Cardiac muscle cell (in vitro differentiated cells and primary cell): ENCODE measurements around the gene DCUN1D2. TPM values are rescaled to one million over a fixed set of nuclear protein-coding genes. Genes with fewer than 3 reads are reported as not detected.
A peak's percentile ranks its signal among the peaks of the same experiment; 100 is the strongest.

Experiments
- DNase-seq, 2 donors: peaks; one replicate each; pipeline versions ENCODE4 v3.0.0 to v3.0.0-alpha.2; 2010 to 2017; ENCODE audit warnings: low read depth in 1 of 2, low spot score in 1 of 2
- H3K27ac ChIP-seq: fragments of 200-600 bp; sonication (generic); 2 replicates; pipeline ENCODE4 v1.5.1; 2016
- H3K27me3 ChIP-seq: fragments of 200-600 bp; sonication (generic); 2 replicates; pipeline ENCODE4 v1.6.0; 2016; ENCODE audit warnings: control low read depth
- H3K36me3 ChIP-seq: fragments of 200-600 bp; sonication (generic); 2 replicates; pipeline ENCODE4 v1.5.1; 2016; ENCODE audit warnings: control low read depth
- H3K4me1 ChIP-seq: fragments of 200-600 bp; sonication (generic); 2 replicates; pipeline ENCODE4 v1.8.1; 2017; ENCODE audit warnings: low read depth, mild to moderate bottlenecking, mixed run types
- H3K4me3 ChIP-seq: fragments of 200-600 bp; sonication (generic); 2 replicates; pipeline ENCODE4 v1.5.1; 2016; ENCODE audit warnings: mild to moderate bottlenecking
- H3K9me3 ChIP-seq: fragments of 200-600 bp; sonication (generic); 2 replicates; pipeline ENCODE4 v1.5.1; 2017; ENCODE audit warnings: low read depth, mild to moderate bottlenecking, control low read depth
- polyA plus RNA-seq: library from polyadenylated mRNA; unstranded; fragments of >200 nt; fragmentation: Nextera tagmentation; extraction: Ambion mirVana; gene quantifications from 2 replicates; pipeline ENCODE4 v1.2.1, GENCODE V29; 2016
- total RNA-seq: library from RNA; depleted of rRNA; stranded (reverse); fragments of >200 nt; gene quantifications from 2 replicates; pipeline ENCODE4 v1.2.3, GENCODE V29; 2016
- TF ChIP-seq, protein P1 (sequence below): IDR thresholded peaks from 2 replicates; pipeline ENCODE4 v1.5.1; 2012; ENCODE audit warnings: low read depth, mild to moderate bottlenecking, low read length

The DCUN1D2 gene
- total and polyA plus RNA-seq, 2 experiments from 2014 or later: 23.7 to 32.4 TPM

DNA sequence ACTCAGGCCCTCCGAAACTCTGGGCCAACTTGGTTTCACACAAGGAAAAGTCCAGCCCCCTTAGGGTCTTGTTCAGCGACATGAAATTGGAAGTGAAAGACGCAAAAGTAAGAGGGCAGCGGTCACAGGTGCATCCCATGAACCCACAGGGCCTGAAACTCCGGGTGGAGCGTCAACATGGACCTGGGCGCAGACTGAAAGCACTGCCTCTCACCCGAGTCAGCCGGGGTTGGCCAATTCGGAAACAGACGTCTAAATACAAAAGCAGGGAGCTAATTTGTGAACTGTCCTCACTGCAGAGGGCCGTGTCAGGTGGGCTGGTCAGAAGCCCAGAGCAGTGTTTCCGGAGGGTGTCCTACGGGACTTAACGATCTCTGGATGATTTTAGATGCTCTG lies 63.9 kb downstream of the DCUN1D2 start:
- TF ChIP-seq, protein P1, sequence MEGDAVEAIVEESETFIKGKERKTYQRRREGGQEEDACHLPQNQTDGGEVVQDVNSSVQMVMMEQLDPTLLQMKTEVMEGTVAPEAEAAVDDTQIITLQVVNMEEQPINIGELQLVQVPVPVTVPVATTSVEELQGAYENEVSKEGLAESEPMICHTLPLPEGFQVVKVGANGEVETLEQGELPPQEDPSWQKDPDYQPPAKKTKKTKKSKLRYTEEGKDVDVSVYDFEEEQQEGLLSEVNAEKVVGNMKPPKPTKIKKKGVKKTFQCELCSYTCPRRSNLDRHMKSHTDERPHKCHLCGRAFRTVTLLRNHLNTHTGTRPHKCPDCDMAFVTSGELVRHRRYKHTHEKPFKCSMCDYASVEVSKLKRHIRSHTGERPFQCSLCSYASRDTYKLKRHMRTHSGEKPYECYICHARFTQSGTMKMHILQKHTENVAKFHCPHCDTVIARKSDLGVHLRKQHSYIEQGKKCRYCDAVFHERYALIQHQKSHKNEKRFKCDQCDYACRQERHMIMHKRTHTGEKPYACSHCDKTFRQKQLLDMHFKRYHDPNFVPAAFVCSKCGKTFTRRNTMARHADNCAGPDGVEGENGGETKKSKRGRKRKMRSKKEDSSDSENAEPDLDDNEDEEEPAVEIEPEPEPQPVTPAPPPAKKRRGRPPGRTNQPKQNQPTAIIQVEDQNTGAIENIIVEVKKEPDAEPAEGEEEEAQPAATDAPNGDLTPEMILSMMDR: no peak
- H3K36me3 ChIP-seq: no peaks in the 10 kb centered on the region

GRCh38 chr13:113425941-113426590 lies 64.4 kb downstream of the DCUN1D2 start:
- Histone ChIP-seq H3K4me1 (no peaks in the 10 kb centered on the region), H3K36me3 (no peaks in the 10 kb centered on the region), H3K27me3 (no peaks in the 10 kb centered on the region), H3K9me3 (no peaks in the 10 kb centered on the region), H3K4me3 (no peak overlapping the region), H3K27ac (no peak overlapping the region)
- TF ChIP-seq, protein P1: no peak
- no peak for DNase-seq

More for the DNA sequence above, 63.9 kb downstream of the DCUN1D2 start:
- Histone ChIP-seq H3K27ac (no peak overlapping the region), H3K4me3 (no peak overlapping the region), H3K9me3 (no peaks in the 10 kb centered on the region), H3K27me3 (no peaks in the 10 kb centered on the region), H3K4me1 (no peaks in the 10 kb centered on the region)
- DNase-seq: no peak

GRCh38 chr13:113423520-113424163 lies 66.9 kb downstream of the DCUN1D2 start:
- Histone ChIP-seq H3K27me3 (no peaks in the 10 kb centered on the region), H3K4me1 (no peaks in the 10 kb centered on the region), H3K9me3 (no peaks in the 10 kb centered on the region), H3K27ac (no peak overlapping the region), H3K4me3 (no peak overlapping the region), H3K36me3 (no peaks in the 10 kb centered on the region)
- no peak for DNase-seq
- TF ChIP-seq, protein P1: no peak

- TF ChIP-seq, protein P1: no peak
- Histone ChIP-seq H3K27ac (no peak overlapping the region), H3K36me3 (no peaks in the 10 kb centered on the region)
Measured at GRCh38 chr13:113422807-113423519, 67.5 kb downstream of the DCUN1D2 start.

DNA sequence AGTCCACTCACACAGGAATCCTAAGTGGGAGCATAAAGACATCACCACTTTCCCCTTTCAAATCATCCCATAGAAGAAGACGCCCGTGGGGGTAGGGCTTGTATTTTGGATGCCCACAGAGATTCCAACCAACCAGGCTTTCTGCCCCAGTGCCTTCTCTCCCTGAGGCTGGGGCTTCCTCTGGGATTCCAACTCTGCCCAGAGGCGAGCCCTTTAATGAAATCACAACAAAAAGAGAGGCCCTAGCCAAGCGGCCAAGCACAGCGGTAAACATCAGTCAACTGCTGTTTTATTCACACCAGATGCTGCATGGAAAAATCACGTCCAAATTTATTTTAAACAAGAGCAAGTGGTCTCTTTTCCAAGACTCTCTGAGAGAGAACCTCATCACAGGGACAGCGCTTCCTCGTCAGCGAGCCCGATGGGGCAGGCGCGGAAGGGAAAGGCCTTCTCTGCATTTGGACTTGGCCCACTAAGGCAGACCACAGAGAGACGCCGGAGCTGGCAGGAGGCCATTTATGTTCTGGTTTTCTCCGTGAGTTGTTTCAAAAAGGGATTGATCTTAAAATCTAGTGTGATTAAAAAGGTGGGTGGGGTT lies 68.7 kb downstream of the DCUN1D2 start:
- DNase-seq: peak in 1 of 2 donors; percentile 65
- no peaks in the 10 kb centered on the region for H3K36me3 ChIP-seq
- H3K4me3 ChIP-seq: no peak overlapping the region
- no peaks in the 10 kb centered on the region for H3K27me3 ChIP-seq
- no peaks in the 10 kb centered on the region for H3K4me1 ChIP-seq
- H3K27ac ChIP-seq: no peak overlapping the region
- TF ChIP-seq, protein P1: no peak
- H3K9me3 ChIP-seq: no peaks in the 10 kb centered on the region

More at GRCh38 chr13:113422807-113423519, 67.5 kb downstream of the DCUN1D2 start:
- Histone ChIP-seq H3K27me3 (no peaks in the 10 kb centered on the region), H3K4me1 (no peaks in the 10 kb centered on the region), H3K4me3 (no peak overlapping the region), H3K9me3 (no peaks in the 10 kb centered on the region)
- no peak for DNase-seq
